Measurements from ENCODE around the gene SH2B3. TPM values are rescaled to one million over a fixed set of nuclear protein-coding genes. Genes with fewer than 3 reads are reported as not detected.

The SH2B3 gene
- total and polyA plus RNA-seq, 9 donors: 9.1 to 20.7 (median 15.7) TPM

DNA sequence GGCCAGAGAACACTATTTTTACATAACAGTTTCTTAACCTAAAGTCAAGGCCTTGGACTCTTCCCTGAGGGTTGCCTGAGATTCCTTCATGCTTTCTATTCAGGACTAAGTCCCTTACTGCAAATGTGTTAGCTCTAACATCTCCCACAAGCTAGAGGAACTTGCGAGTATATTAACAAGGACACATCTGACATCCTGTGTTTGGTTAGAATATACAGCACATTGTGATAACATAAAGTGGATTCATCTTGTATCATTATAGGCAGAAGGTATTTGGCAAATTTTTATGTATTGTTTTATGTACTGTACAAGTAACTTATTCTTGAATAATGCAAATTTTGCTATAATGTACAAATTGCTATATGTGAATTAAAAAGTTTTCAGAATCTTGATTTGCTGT lies 45.5 kb downstream of the SH2B3 start:
- Histone ChIP-seq H3K36me3 (ENCODE audit: control insufficient read depth, insufficient read depth, low read length) (peaks cover 75% of the 10 kb centered on the region), H3K27ac (ENCODE audit: low read length) (no peak overlapping the region), H3K4me3 (ENCODE audit: low read length) (no peak overlapping the region), H3K4me1 (ENCODE audit: control insufficient read depth, insufficient read depth, low read length) (peaks cover 21% of the 10 kb centered on the region), H3K9me3 (replicated peaks; ENCODE audit: control insufficient read depth, low read depth, low read length) (no peaks in the 10 kb centered on the region), H3K27me3 (ENCODE audit: control insufficient read depth, insufficient read depth, low read length) (no peaks in the 10 kb centered on the region)
- no peak for DNase-seq
- WGBS (ENCODE audit: insufficient coverage): no CpG with 5 or more reads among the region's 1 CpG

- WGBS (ENCODE audit: insufficient coverage): 56% methylated on average over 2 of the region's 6 CpGs
- H3K27me3 ChIP-seq (ENCODE audit: control insufficient read depth, insufficient read depth, low read length): no peaks in the 10 kb centered on the region
- H3K4me3 ChIP-seq (ENCODE audit: low read length): no peak overlapping the region
- H3K36me3 ChIP-seq (ENCODE audit: control insufficient read depth, insufficient read depth, low read length): peaks cover 73% of the 10 kb centered on the region
- DNase-seq: peak; percentile 61
- H3K4me1 ChIP-seq (ENCODE audit: control insufficient read depth, insufficient read depth, low read length): peaks cover 16% of the 10 kb centered on the region
- no peak overlapping the region for H3K27ac ChIP-seq (ENCODE audit: low read length)
- H3K9me3 ChIP-seq (replicated peaks; ENCODE audit: control insufficient read depth, low read depth, low read length): no peaks in the 10 kb centered on the region
Observed at GRCh38 chr12:111451649-111452129, 46.0 kb downstream of the SH2B3 start.

DNA sequence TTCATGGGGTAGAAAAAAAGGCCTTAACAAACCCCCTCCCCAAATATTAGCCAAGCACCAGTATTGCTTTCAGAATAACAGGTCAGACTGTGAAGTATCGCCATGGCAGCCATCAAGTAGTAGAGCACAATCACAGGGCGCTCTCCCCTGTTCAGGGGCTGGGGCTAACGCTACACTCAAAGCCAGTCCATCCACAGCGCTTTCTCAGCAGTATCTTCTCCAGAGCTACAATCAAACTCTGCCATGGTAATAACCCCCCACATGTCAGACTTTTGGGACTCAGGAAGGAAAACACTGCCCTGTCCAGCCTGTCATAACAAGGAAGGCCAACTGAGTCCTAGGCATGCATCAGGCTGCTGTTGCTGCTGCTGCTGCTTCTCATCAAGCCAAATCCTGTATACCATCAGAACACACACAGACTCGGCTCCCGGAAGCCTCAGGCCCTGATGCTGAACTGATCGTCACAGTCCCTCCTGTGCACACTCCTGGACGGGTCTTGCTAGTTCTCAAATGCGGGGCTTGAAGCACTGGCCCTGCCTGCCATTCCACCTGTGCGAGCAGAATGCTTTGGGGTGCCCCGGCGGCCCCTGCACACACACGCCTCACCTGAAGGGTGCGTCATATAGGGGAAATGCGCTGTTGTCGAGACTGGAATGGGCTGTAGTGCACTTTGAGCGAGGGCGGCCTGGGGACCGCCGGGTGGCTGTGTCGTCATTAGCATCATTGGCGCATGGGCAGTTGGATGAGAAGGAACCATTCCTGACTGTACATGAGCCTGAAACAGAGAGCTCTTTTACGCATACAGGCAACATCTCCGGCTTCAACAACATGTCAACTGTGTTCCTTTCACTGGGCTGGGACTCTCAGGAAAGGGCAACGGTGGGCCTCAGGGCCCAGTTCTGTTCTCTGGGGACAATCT lies 47.6 kb downstream of the SH2B3 start:
- Histone ChIP-seq H3K9me3 (replicated peaks; ENCODE audit: control insufficient read depth, low read depth, low read length) (no peaks in the 10 kb centered on the region), H3K36me3 (ENCODE audit: control insufficient read depth, insufficient read depth, low read length) (peaks cover 64% of the 10 kb centered on the region), H3K4me1 (ENCODE audit: control insufficient read depth, insufficient read depth, low read length) (peaks cover 4% of the 10 kb centered on the region), H3K27ac (ENCODE audit: low read length) (no peak overlapping the region), H3K27me3 (ENCODE audit: control insufficient read depth, insufficient read depth, low read length) (no peaks in the 10 kb centered on the region), H3K4me3 (ENCODE audit: low read length) (no peak overlapping the region)
- no peak for DNase-seq
- WGBS (ENCODE audit: insufficient coverage): 88% methylated on average over 25 of the region's 25 CpGs

DNA sequence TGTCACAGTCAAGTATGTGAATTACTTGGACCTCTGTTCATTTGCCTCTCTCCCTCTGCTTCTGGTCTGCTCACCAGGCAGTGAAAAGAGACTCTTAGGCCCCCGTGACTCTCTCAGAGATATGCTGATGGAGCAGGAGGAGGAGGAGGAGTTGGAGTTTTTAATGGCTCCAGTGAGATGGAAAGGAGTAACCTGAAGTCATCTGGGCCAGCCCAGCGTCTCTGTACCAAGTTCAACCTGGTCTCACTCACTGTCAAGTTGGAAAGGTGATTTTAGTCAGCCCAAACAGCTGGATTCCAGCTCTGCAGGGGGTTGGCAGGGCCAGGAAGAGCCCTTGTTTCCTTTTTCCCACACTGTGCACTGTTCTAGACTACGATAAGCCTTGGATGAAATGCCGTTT lies 48.6 kb downstream of the SH2B3 start:
- no peak overlapping the region for H3K27ac ChIP-seq (ENCODE audit: low read length)
- WGBS (ENCODE audit: insufficient coverage): 72% methylated on average over 3 of the region's 4 CpGs
- no peak for DNase-seq

GRCh38 chr12:111454716-111455447 lies 49.2 kb downstream of the SH2B3 start:
- Histone ChIP-seq H3K27ac (ENCODE audit: low read length) (no peak overlapping the region), H3K9me3 (replicated peaks; ENCODE audit: control insufficient read depth, low read depth, low read length) (no peaks in the 10 kb centered on the region), H3K4me1 (ENCODE audit: control insufficient read depth, insufficient read depth, low read length) (no peaks in the 10 kb centered on the region), H3K4me3 (ENCODE audit: low read length) (no peak overlapping the region), H3K27me3 (ENCODE audit: control insufficient read depth, insufficient read depth, low read length) (no peaks in the 10 kb centered on the region), H3K36me3 (ENCODE audit: control insufficient read depth, insufficient read depth, low read length) (peaks cover 58% of the 10 kb centered on the region)
- WGBS (ENCODE audit: insufficient coverage): 77% methylated on average over 8 of the region's 11 CpGs
- no peak for DNase-seq

More for the DNA sequence above, 48.6 kb downstream of the SH2B3 start:
- Histone ChIP-seq H3K36me3 (ENCODE audit: control insufficient read depth, insufficient read depth, low read length) (peaks cover 58% of the 10 kb centered on the region), H3K4me3 (ENCODE audit: low read length) (no peak overlapping the region), H3K9me3 (replicated peaks; ENCODE audit: control insufficient read depth, low read depth, low read length) (no peaks in the 10 kb centered on the region), H3K27me3 (ENCODE audit: control insufficient read depth, insufficient read depth, low read length) (no peaks in the 10 kb centered on the region), H3K4me1 (ENCODE audit: control insufficient read depth, insufficient read depth, low read length) (no peaks in the 10 kb centered on the region)

DNA sequence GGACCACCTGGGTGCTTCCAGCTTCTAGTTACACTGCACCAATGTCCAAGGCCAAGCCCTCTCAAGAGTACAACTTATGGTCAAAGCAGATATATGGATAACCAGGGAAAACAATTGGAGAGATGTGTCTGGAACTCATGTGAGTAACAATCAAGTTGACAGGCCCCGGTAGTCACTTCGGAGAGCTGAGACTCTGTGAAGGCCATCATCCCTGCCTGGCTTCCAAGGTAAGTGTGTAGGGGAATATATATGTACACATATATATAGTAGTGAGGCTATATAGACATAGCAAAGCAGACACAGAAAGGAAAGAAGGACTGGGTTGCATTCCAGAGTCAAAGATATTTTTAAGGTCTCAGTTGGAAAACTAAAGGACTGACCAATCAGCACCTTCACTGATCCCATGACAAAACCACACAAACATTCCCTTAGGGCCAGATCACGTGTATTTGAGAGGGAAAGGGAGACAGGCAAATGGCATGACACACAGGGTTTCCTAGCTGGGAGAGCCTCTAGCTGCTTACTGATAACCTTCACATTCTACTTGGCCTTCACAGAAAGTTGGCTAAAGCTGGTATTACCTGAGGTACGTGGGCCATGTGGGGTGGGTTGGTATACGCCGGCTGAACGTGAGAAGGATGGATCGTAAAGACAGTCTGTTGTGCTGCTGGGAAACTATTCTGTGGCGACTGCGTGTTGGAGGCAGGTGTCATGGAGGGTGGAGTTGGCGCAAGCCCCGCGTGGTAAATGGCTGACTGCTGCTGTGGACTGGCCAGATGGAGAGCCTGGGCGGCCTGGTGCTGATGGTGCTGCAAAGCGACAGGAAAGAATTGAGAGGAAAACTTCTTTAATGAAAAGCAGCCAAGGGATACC lies 50.0 kb downstream of the SH2B3 start:
- WGBS (ENCODE audit: insufficient coverage): 88% methylated on average over 11 of the region's 15 CpGs
- peaks cover 58% of the 10 kb centered on the region for H3K36me3 ChIP-seq (ENCODE audit: control insufficient read depth, insufficient read depth, low read length)
- no peaks in the 10 kb centered on the region for H3K4me1 ChIP-seq (ENCODE audit: control insufficient read depth, insufficient read depth, low read length)

DNA sequence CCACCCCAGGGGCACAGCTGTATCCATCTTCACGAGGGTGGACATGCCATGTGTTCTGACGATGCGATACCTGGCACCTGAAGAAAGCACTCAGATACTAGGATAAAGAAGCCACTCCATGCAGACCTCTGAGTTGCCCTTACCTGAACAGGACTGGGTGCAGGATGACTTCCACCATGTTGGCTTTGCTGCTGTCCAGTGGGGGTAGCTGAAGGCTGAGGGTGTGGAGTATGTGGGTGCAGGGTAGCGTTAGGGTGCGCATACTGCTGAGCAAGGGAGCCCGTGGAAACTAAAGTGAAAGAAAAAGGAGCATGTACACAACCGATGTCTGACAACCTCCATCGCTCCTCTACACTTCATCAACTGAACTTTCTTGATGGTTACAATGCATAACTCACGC lies 51.3 kb downstream of the SH2B3 start:
- Histone ChIP-seq H3K9me3 (replicated peaks; ENCODE audit: control insufficient read depth, low read depth, low read length) (no peaks in the 10 kb centered on the region), H3K27me3 (ENCODE audit: control insufficient read depth, insufficient read depth, low read length) (no peaks in the 10 kb centered on the region), H3K27ac (ENCODE audit: low read length) (no peak overlapping the region), H3K4me1 (ENCODE audit: control insufficient read depth, insufficient read depth, low read length) (no peaks in the 10 kb centered on the region), H3K4me3 (ENCODE audit: low read length) (no peak overlapping the region), H3K36me3 (ENCODE audit: control insufficient read depth, insufficient read depth, low read length) (peaks cover 52% of the 10 kb centered on the region)
- 94% methylated on average over 6 of the region's 9 CpGs for WGBS (ENCODE audit: insufficient coverage)
- DNase-seq: no peak

More for the DNA sequence above, 50.0 kb downstream of the SH2B3 start:
- no peak overlapping the region for H3K27ac ChIP-seq (ENCODE audit: low read length)
- H3K4me3 ChIP-seq (ENCODE audit: low read length): no peak overlapping the region
- H3K9me3 ChIP-seq (replicated peaks; ENCODE audit: control insufficient read depth, low read depth, low read length): no peaks in the 10 kb centered on the region
- DNase-seq: no peak
- no peaks in the 10 kb centered on the region for H3K27me3 ChIP-seq (ENCODE audit: control insufficient read depth, insufficient read depth, low read length)

DNA sequence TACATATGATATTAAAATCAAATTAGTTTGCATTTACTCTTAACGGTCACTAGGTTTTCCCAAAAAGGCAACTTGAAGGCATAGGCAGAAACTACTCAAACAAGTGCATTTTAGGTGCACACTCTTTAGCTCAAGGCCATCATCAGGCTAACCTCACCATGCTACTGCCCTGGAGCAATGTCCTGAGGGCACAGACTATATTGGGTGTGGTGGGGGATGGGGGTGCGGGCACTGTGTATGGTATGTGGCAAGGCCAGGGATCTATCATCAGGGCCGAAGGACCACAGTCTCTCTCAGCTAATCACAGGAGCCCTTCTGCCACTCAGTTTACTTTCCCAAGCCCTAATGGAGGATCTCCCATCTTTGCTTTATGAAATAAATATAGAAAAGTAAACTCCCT lies 51.9 kb downstream of the SH2B3 start:
- peaks cover 52% of the 10 kb centered on the region for H3K36me3 ChIP-seq (ENCODE audit: control insufficient read depth, insufficient read depth, low read length)
- DNase-seq: no peak

DNA sequence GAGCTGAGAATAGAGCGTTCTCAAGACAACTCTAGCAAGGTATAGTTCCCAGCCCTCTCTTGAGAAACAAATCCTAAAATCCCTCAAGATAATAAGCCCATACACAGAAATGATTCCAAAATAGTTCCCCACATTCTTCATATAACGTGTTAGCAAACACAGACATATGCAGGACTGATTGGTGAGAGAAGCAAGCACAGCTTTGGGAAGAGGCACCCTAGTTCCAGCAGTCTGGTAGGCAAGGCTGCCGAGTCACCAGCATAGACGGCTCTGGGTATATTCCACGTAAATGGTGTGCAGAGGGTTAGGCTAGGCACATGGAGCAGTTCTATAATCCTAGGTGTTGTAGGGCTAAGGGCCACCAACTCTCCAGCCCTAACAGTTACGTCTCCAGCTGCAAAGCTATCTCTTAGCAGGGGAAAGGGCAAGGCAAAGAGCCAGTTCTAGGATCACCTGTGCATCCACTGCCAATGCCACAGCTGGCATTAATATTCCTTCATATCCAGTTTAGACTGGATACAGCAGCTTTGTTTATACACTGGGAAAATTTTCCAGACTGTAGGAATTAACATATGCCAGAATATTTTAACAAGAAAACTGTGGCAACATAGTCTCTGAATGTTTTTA lies 52.9 kb downstream of the SH2B3 start:
- Histone ChIP-seq H3K4me1 (ENCODE audit: control insufficient read depth, insufficient read depth, low read length) (no peaks in the 10 kb centered on the region), H3K27ac (ENCODE audit: low read length) (no peak overlapping the region), H3K4me3 (ENCODE audit: low read length) (no peak overlapping the region), H3K9me3 (replicated peaks; ENCODE audit: control insufficient read depth, low read depth, low read length) (no peaks in the 10 kb centered on the region), H3K36me3 (ENCODE audit: control insufficient read depth, insufficient read depth, low read length) (peaks cover 47% of the 10 kb centered on the region), H3K27me3 (ENCODE audit: control insufficient read depth, insufficient read depth, low read length) (no peaks in the 10 kb centered on the region)
- 72% methylated on average over 4 of the region's 6 CpGs for WGBS (ENCODE audit: insufficient coverage)
- no peak for DNase-seq

More for the DNA sequence above, 51.9 kb downstream of the SH2B3 start:
- H3K27me3 ChIP-seq (ENCODE audit: control insufficient read depth, insufficient read depth, low read length): no peaks in the 10 kb centered on the region
- H3K27ac ChIP-seq (ENCODE audit: low read length): no peak overlapping the region
- no CpG with 5 or more reads among the region's 3 CpGs for WGBS (ENCODE audit: insufficient coverage)
- H3K4me3 ChIP-seq (ENCODE audit: low read length): no peak overlapping the region
- no peaks in the 10 kb centered on the region for H3K9me3 ChIP-seq (replicated peaks; ENCODE audit: control insufficient read depth, low read depth, low read length)
- H3K4me1 ChIP-seq (ENCODE audit: control insufficient read depth, insufficient read depth, low read length): no peaks in the 10 kb centered on the region
